Mucosa of rectum (tissue), 2 donors: ENCODE data around the gene TRAK2.
"Not testable (repeated sequence)": the region's sequence is repeated elsewhere in the genome, so short reads cannot be mapped to it uniquely, and the experiment has no call there.

Source experiments
- H3K27ac ChIP-seq, 2 donors: one replicate each; pipeline ENCODE4 v1.7.0; 2013; ENCODE audit warnings: inconsistent platforms in 2 of 2, low read depth in 2 of 2, low read length in 2 of 2
- H3K27me3 ChIP-seq, 2 donors: one replicate each; pipeline ENCODE4 v1.7.0; 2013; ENCODE audit warnings: low read length in 2 of 2; ENCODE audit not compliant: control insufficient read depth in 2 of 2, insufficient read depth in 2 of 2
- H3K36me3 ChIP-seq, 2 donors: one replicate each; pipeline ENCODE4 v1.7.0; 2013; ENCODE audit warnings: low read length in 2 of 2; ENCODE audit not compliant: control insufficient read depth in 2 of 2, insufficient read depth in 2 of 2
- H3K4me1 ChIP-seq, 2 donors: one replicate each; pipeline ENCODE4 v1.7.0; 2013; ENCODE audit warnings: low read length in 2 of 2, mild to moderate bottlenecking in 1 of 2; ENCODE audit not compliant: control insufficient read depth in 2 of 2, insufficient read depth in 2 of 2
- H3K4me3 ChIP-seq, 2 donors: one replicate each; pipeline ENCODE4 v1.7.0; 2013; ENCODE audit warnings: low read length in 2 of 2
- H3K9ac ChIP-seq, 2 donors: one replicate each; pipeline ENCODE4 v1.7.0; 2013; ENCODE audit warnings: low read length in 2 of 2, low read depth in 1 of 2, mild to moderate bottlenecking in 1 of 2
- H3K9me3 ChIP-seq, 2 donors: one replicate each; pipeline ENCODE4 v1.7.0; 2013; ENCODE audit warnings: low read length in 2 of 2; ENCODE audit not compliant: control insufficient read depth in 2 of 2
- donor health status: healthy.
- donor health status: Normal muscosa, but diverticular disease.

Gene TRAK2

GRCh38 chr2:201451292-201452057 lies at the start of gene TRAK2, which contains the start of gene STRADB:
TSS of gene TRAK2 (minus strand) at chr2:201451458. CDS start at chr2:201420507, 30,951 bp downstream.
TSS of gene STRADB (plus strand) at chr2:201451740. CDS start at chr2:201454841, 3,101 bp downstream.
- no peaks in the 10 kb centered on the region for H3K27me3 ChIP-seq
- H3K27ac ChIP-seq = peak within 1 kb of the TSS; percentile 93
- H3K4me1 ChIP-seq = peaks cover 22 to 41% of the 10 kb centered on the region in 2 donors
- H3K9ac ChIP-seq = peak within 1 kb of the TSS; percentile 94 to 96
- H3K4me3 ChIP-seq = peak within 1 kb of the TSS; percentile 98
- H3K36me3 ChIP-seq = peaks cover 0 to 6% of the 10 kb centered on the region in 2 donors
- no peaks in the 10 kb centered on the region for H3K9me3 ChIP-seq

GRCh38 chr2:201500534-201500933 lies 49.3 kb upstream of the TRAK2 start:
- Histone ChIP-seq H3K27me3 (no peaks in the 10 kb centered on the region), H3K9ac (no peak overlapping the region), H3K36me3 (no peaks in the 10 kb centered on the region), H3K9me3 (no peaks in the 10 kb centered on the region), H3K4me1 (no peaks in the 10 kb centered on the region), H3K27ac (no peak overlapping the region), H3K4me3 (no peak overlapping the region)

GRCh38 chr2:201496785-201497184 lies 45.5 kb upstream of the TRAK2 start:
- H3K4me1 ChIP-seq = no peaks in the 10 kb centered on the region
- H3K27ac ChIP-seq = no peak overlapping the region
- no peak overlapping the region for H3K9ac ChIP-seq
- H3K4me3 ChIP-seq = no peak overlapping the region
- no peaks in the 10 kb centered on the region for H3K9me3 ChIP-seq
- H3K36me3 ChIP-seq = no peaks in the 10 kb centered on the region
- H3K27me3 ChIP-seq = no peaks in the 10 kb centered on the region

- H3K27me3 ChIP-seq = no peaks in the 10 kb centered on the region
- H3K9ac ChIP-seq = no peak overlapping the region
- H3K9me3 ChIP-seq = no peaks in the 10 kb centered on the region
- H3K4me1 ChIP-seq = no peaks in the 10 kb centered on the region
- H3K4me3 ChIP-seq = no peak overlapping the region
- H3K36me3 ChIP-seq = no peaks in the 10 kb centered on the region
- H3K27ac ChIP-seq = no peak overlapping the region
Measured at GRCh38 chr2:201490291-201490690, 39.0 kb upstream of the TRAK2 start.

GRCh38 chr2:201484805-201485204 lies 33.5 kb upstream of the TRAK2 start:
- Histone ChIP-seq H3K4me3 (no peak overlapping the region), H3K36me3 (peaks cover 9 to 16% of the 10 kb centered on the region in 2 donors), H3K27ac (no peak overlapping the region), H3K9me3 (no peaks in the 10 kb centered on the region), H3K27me3 (no peaks in the 10 kb centered on the region), H3K9ac (no peak overlapping the region), H3K4me1 (no peaks in the 10 kb centered on the region)

GRCh38 chr2:201483758-201484157 lies 32.5 kb upstream of the TRAK2 start:
- H3K27ac ChIP-seq, H3K9me3 ChIP-seq, H3K9ac ChIP-seq, H3K4me3 ChIP-seq, H3K27me3 ChIP-seq, H3K4me1 ChIP-seq: not testable (repeated sequence)
- H3K36me3 ChIP-seq = peaks cover 9 to 19% of the 10 kb centered on the region in 2 donors

- Histone ChIP-seq H3K27me3 (no peaks in the 10 kb centered on the region), H3K9ac (no peak overlapping the region), H3K4me3 (no peak overlapping the region), H3K4me1 (no peaks in the 10 kb centered on the region), H3K36me3 (peaks cover 12 to 19% of the 10 kb centered on the region in 2 donors), H3K9me3 (no peaks in the 10 kb centered on the region), H3K27ac (no peak overlapping the region)
Measured at GRCh38 chr2:201483342-201483741, 32.1 kb upstream of the TRAK2 start.

- Histone ChIP-seq H3K36me3 (peaks cover 20 to 23% of the 10 kb centered on the region in 2 donors), H3K4me1 (no peaks in the 10 kb centered on the region), H3K27ac (no peak overlapping the region), H3K4me3 (no peak overlapping the region), H3K9ac (no peak overlapping the region), H3K27me3 (no peaks in the 10 kb centered on the region), H3K9me3 (no peaks in the 10 kb centered on the region)
Measured at GRCh38 chr2:201482543-201482942, 31.3 kb upstream of the TRAK2 start.

GRCh38 chr2:201472411-201472810 lies 21.2 kb upstream of the TRAK2 start:
- H3K27me3 ChIP-seq = no peaks in the 10 kb centered on the region
- H3K9ac ChIP-seq = no peak overlapping the region
- peaks cover 45 to 56% of the 10 kb centered on the region in 2 donors for H3K36me3 ChIP-seq
- no peaks in the 10 kb centered on the region for H3K9me3 ChIP-seq
- H3K4me3 ChIP-seq = no peak overlapping the region
- H3K4me1 ChIP-seq = peaks cover 0 to 6% of the 10 kb centered on the region in 2 donors
- H3K27ac ChIP-seq = no peak overlapping the region

GRCh38 chr2:201471732-201472393 lies 20.6 kb upstream of the TRAK2 start:
- no peak overlapping the region for H3K27ac ChIP-seq
- H3K4me3 ChIP-seq = no peak overlapping the region
- H3K27me3 ChIP-seq = no peaks in the 10 kb centered on the region
- H3K36me3 ChIP-seq = peaks cover 45 to 56% of the 10 kb centered on the region in 2 donors
- H3K9ac ChIP-seq = no peak overlapping the region
- H3K4me1 ChIP-seq = peaks cover 5 to 6% of the 10 kb centered on the region in 2 donors
- H3K9me3 ChIP-seq = no peaks in the 10 kb centered on the region
